ENCODE measurements around the gene NECTIN1. TPM values are rescaled to one million over a fixed set of nuclear protein-coding genes. Genes with fewer than 3 reads are reported as not detected.

NECTIN1 gene
- total and polyA plus RNA-seq, 5 experiments from 2014 or later = 0.48 to 2.8 (median 1.7) TPM; not detected in 1

DNA sequence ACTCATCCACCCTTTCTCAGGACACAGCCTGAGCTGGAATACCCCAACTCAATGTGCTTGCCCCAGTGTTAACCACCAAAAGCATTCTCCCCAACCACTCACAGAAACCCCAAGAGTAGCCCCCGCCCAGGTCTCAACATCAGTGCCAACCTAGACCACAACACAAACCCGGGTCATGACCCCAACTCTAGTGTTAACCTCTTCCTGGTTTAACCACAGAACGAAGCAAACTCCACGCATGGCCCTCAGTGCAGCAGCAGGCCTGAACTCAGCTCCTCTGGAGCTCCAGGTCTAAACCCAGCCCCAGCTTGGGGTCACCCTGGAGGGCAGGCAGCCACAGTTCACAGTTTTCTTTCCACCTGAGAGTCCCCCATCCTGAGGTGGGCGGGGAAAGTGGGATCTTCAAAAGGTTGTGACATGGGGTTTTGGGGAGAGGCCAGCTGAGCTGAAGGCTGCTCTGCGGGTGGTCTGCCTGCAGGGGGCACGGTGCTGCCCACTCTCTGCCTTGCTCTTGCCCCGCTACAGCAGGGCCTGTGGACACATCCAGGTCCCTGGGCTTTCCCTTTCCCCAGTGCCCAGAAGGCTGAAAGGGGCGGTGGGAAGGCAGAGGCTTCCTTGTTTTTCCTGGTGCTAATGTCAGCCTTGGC, 37.9 kb downstream of the NECTIN1 start:
- Mint-ChIP-seq H3K36me3 (no peaks in the 10 kb centered on the region), H3K4me1 (peaks cover 12 to 43% (median 27%) of the 10 kb centered on the region in 4 donors), H3K27ac (peak overlapping the region in 4 of 10 donors; percentile 23 to 70 (median 60)), H3K9me3 (no peaks in the 10 kb centered on the region), H3K27me3 (peaks cover 0 to 3% (median 0%) of the 10 kb centered on the region in 5 donors), H3K4me3 (peak overlapping the region in 9 of 10 donors; percentile 8 to 78 (median 34))
- DNase-seq (peak in 7 of 10 donors; percentile 6 to 43 (median 36)), ATAC-seq (peak; percentile 47 to 87)
- POLR2A ChIA-PET = no interaction called here

DNA sequence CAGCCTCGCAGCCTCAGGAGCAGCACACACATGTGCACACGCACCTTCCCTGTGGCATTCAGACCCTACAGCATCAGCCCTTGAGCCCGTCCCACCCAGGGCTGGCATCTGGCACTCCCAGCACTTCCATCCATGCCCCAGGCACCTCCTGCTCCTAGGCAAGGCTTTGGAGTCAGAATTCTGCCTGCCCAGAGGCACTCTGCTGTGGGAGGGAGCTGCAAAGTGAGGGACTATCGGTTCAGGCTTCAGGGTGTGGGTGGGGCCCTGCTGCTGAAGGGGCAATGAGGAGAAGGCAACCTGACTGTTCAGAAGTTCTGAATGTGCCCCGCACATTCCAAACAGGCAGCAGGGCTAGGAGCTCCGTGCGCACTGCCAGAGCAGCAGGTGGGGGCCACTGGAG, 39.7 kb downstream of the NECTIN1 start:
- no peak for DNase-seq
- POLR2A ChIA-PET = no interaction called here
- no peak for ATAC-seq
- Mint-ChIP-seq H3K27me3 (peaks cover 0 to 3% (median 0%) of the 10 kb centered on the region in 5 donors), H3K9me3 (no peaks in the 10 kb centered on the region), H3K4me1 (peaks cover 15 to 49% (median 28%) of the 10 kb centered on the region in 4 donors), H3K4me3 (no peak overlapping the region), H3K27ac (no peak overlapping the region), H3K36me3 (no peaks in the 10 kb centered on the region)

DNA sequence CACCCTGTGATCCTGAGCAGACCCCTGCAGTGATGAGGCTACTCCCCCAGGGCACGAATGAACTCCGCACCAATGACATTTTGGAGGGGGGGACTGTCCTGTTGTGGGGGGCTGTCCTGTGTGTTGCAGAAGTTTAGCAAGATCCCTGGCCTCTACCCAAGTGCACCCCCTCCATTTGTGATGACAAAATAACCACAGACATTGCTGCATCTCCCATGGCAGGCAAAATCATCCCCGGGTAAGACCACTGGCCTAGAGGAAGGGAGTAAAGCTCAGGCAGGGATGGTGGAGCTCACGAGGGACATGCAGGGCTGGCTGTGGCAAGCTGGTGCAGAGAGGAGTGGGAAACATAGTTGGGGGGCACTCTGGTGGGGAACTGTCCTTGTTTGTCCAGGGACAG, 40.6 kb downstream of the NECTIN1 start:
- DNase-seq (no peak), ATAC-seq (no peak)
- POLR2A ChIA-PET = no interaction called here
- peaks cover 16 to 47% (median 33%) of the 10 kb centered on the region in 4 donors for H3K4me1 Mint-ChIP-seq
- no peaks in the 10 kb centered on the region for H3K36me3 Mint-ChIP-seq
- H3K27me3 Mint-ChIP-seq = peaks cover 0 to 3% (median 0%) of the 10 kb centered on the region in 5 donors
- H3K27ac Mint-ChIP-seq = no peak overlapping the region
- no peaks in the 10 kb centered on the region for H3K9me3 Mint-ChIP-seq
- no peak overlapping the region for H3K4me3 Mint-ChIP-seq

DNA sequence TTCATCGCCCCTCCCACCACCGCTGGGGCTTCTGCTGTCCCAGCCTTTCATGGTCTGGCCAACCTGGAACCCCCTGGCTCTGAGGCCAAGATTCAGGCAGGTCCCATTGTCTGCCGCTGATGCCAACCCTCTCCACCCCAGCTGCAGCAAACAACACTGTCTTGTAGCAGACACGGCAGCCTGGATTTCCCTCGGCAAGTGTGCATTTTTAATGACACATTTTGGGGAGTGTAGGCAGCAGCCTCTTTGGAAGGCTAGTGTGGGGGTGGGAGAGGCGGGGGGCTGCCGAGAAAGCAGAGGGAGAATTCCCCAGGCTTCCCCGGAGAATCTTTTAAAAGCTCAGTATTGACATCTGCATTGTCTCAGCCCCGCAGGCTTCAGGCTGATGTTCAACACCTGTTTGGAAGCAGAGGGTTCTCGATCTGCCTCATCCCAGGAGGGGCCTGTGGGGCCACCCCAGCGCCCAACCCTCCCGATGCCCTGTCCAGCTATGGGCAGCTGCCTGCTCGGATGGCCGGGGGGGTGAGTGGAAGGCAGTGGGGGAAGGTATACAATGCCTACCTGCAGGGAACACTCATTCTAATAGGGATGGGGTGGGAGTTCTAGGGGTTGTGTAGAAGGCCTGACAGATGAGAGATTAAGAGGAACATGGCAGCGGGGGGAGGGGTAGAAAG, 41.5 kb downstream of the NECTIN1 start:
- no peaks in the 10 kb centered on the region for H3K9me3 Mint-ChIP-seq
- ATAC-seq = no peak
- H3K27me3 Mint-ChIP-seq = peaks cover 0 to 3% (median 0%) of the 10 kb centered on the region in 5 donors
- H3K4me1 Mint-ChIP-seq = peaks cover 19 to 39% (median 29%) of the 10 kb centered on the region in 4 donors
- DNase-seq = no peak
- H3K27ac Mint-ChIP-seq = peak overlapping the region in 1 of 10 donors; percentile 70
- POLR2A ChIA-PET = no interaction called here
- H3K4me3 Mint-ChIP-seq = no peak overlapping the region
- no peaks in the 10 kb centered on the region for H3K36me3 Mint-ChIP-seq

DNA sequence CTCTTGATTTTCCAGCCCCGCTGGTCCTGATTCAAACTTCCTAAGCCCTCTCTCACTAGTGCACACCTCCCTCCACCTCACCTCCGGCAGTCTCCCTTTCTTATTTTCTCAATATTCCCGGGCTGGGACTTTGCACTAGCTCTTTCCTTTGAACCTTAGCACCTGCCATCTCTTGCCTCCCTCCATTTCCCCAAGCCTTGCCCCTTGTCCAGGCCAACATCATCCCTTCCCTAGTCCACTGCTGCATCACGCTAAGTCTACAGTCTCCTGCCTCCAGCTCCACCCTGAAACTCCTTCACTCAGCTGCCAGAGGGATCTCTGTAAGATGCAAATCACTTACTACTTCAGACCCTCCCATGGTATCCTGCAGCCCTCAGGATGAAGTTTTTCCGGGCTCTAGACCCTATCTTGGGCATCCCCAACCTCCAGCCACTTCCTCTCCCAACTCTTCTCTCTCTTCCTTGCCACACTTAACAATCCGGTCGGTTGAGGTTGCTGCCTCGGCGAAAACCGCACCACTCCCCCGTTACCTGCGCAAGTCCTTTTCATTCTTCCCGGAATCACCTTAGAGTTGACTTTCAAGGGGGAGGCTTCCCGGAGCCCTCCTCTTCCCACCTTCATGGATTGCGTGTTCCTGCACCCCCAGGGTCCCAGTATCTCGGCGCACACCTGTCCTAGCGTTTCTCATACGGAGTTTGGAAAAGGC, 42.7 kb downstream of the NECTIN1 start:
- ATAC-seq = no peak
- Mint-ChIP-seq H3K27me3 (peaks cover 0 to 4% (median 0%) of the 10 kb centered on the region in 5 donors), H3K4me1 (peaks cover 17 to 32% (median 25%) of the 10 kb centered on the region in 4 donors), H3K27ac (no peak overlapping the region), H3K9me3 (no peaks in the 10 kb centered on the region), H3K36me3 (no peaks in the 10 kb centered on the region), H3K4me3 (no peak overlapping the region)
- no peak for DNase-seq
- POLR2A ChIA-PET = no interaction called here

DNA sequence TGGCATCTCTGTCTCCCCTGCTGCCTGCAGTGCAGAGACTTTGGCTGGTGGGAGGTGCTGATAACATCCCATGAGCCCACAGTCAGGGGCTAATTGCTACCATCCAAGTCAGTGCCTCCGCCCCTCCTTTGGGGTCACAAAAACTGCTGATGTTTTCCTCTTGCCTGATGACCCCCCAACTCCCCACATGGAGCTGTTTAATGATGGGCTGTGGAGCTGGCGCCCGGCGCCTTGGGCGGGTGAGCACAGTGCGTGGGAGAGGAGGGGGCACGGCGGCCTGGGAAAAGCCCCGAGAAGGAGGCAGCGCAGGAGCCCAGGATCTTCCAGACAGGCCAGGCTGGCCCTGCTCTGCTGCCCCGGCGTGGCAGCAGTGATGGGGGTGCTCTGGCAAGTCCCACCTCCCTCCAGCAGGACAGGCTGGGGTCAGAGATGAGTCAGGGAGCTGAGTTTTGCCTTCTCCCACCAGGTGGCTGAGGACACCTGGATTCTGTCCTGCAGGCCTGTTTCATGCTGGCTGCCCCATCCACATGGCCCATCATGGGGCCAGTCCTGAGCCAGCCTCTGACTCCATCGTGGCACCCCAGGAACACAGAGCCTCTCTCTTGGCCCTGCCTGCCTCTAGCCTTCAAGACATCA, 43.8 kb downstream of the NECTIN1 start:
- H3K27ac Mint-ChIP-seq = no peak overlapping the region
- no peaks in the 10 kb centered on the region for H3K9me3 Mint-ChIP-seq
- peaks cover 12 to 23% (median 15%) of the 10 kb centered on the region in 4 donors for H3K4me1 Mint-ChIP-seq
- POLR2A ChIA-PET = no interaction called here
- H3K27me3 Mint-ChIP-seq = peaks cover 0 to 4% (median 0%) of the 10 kb centered on the region in 5 donors
- no peaks in the 10 kb centered on the region for H3K36me3 Mint-ChIP-seq
- no peak overlapping the region for H3K4me3 Mint-ChIP-seq
- DNase-seq (no peak), ATAC-seq (no peak)

DNA sequence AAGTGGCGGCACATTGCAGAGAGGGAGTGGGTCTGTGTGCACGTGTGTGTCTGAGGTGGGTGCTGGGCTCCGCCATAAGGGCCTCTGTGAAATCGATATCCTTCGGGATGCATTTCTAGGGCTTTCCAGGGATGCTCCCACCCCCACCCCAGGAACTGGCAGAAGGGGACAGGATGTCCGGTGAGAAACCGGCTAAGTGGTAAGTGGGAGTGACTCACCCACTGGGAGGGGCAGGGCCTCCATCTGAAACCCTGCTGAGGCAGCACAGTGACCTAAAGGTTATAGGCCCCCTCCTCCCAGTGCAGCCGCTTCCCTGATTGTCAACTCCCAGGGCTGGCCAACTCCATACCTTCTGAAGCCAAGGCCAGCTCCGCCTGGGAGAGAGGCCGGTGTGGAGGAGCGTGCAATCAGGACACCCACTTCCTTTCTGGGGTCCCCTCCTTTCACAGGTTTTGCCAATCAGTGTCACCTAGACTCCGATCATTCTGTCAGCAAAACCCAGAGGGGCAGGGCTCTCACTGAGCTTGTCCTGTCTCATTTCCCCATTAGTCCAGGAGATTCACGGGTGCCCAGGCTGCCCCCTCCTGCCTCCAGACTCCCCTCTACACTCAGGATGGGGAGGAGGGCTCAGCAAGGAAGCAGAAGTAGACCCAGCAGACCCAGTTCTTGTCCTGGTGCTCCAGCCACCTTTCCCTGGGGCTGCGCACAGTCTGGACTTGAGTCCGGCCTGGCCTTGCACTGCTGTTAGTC, 44.5 kb downstream of the NECTIN1 start:
- ATAC-seq = no peak
- H3K9me3 Mint-ChIP-seq = no peaks in the 10 kb centered on the region
- no peaks in the 10 kb centered on the region for H3K36me3 Mint-ChIP-seq
- POLR2A ChIA-PET = no interaction called here
- peak overlapping the region in 1 of 10 donors; percentile 36 for H3K4me3 Mint-ChIP-seq
- peak overlapping the region in 1 of 10 donors; percentile 22 for H3K27ac Mint-ChIP-seq
- peaks cover 12 to 23% (median 15%) of the 10 kb centered on the region in 4 donors for H3K4me1 Mint-ChIP-seq
- peaks cover 0 to 4% (median 0%) of the 10 kb centered on the region in 5 donors for H3K27me3 Mint-ChIP-seq
- DNase-seq = no peak

DNA sequence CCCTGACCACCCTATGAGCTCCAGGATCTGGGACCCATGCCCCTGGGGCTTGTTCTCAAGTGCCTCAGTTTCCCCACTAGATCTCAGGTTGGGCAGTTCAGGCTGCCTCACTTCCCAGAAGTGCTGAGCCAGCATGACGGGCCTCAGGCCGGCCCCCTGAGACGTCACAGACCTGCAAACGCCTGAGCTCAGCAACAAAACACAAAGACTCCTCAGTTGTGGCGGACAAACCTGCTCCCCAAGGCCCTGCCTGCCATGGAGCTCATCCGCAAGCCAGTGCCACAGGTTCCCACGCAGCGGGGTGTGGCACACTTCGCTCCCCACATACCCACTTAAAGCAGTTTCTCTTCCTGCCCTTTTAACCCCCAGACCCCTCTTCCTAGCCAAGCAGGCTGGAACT, 45.2 kb downstream of the NECTIN1 start:
- no peaks in the 10 kb centered on the region for H3K9me3 Mint-ChIP-seq
- DNase-seq = peak in 2 of 10 donors; percentile 19 to 23
- H3K4me1 Mint-ChIP-seq = peaks cover 12 to 23% (median 15%) of the 10 kb centered on the region in 4 donors

DNA sequence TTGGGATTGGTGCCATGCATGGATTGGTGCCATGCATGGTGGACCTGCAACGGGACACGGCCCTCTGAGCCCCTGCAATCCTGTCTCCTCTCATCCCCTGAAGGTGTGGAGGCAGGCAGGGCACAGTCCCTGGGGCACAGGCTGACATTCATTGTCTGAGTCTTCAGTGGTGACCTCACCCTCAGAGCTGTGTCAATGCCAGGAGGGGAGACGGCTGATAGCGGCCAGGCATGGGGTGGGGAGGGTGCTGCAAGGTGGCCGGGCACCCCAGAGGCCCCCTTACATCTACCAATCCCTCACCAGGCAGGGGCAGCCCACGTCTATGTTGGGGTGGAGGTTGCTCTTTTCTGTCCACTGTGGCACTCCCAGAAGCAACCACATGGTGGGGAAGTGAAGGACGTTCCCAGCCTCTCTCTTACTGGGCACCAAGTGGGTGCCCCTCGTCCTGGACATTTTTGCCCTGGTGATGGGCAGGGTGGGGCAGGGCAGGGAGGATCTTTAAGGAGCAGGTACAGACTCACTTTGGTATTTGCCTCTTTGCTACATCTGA, 47.6 kb downstream of the NECTIN1 start:
- no peak for ATAC-seq
- Mint-ChIP-seq H3K4me1 (peaks cover 12 to 20% (median 15%) of the 10 kb centered on the region in 4 donors), H3K36me3 (peaks cover 0 to 4% (median 3%) of the 10 kb centered on the region in 3 donors), H3K27me3 (peaks cover 0 to 4% (median 0%) of the 10 kb centered on the region in 5 donors), H3K27ac (peak overlapping the region in 1 of 10 donors; percentile 14), H3K4me3 (no peak overlapping the region), H3K9me3 (no peaks in the 10 kb centered on the region)
- POLR2A ChIA-PET = no interaction called here
- DNase-seq = no peak

More for the DNA sequence above, 45.2 kb downstream of the NECTIN1 start:
- peaks cover 0 to 4% (median 0%) of the 10 kb centered on the region in 5 donors for H3K27me3 Mint-ChIP-seq
- no peaks in the 10 kb centered on the region for H3K36me3 Mint-ChIP-seq
- POLR2A ChIA-PET = interaction anchor here (0.6 kb wide), 1 partner anchor 53 kb away, joined by 3 read pairs; no protein-coding TSS in a partner anchor
- peak overlapping the region in 4 of 10 donors; percentile 9 to 41 (median 31) for H3K4me3 Mint-ChIP-seq
- peak overlapping the region in 1 of 10 donors; percentile 8 for H3K27ac Mint-ChIP-seq
- ATAC-seq = peak; percentile 33 to 58

DNA sequence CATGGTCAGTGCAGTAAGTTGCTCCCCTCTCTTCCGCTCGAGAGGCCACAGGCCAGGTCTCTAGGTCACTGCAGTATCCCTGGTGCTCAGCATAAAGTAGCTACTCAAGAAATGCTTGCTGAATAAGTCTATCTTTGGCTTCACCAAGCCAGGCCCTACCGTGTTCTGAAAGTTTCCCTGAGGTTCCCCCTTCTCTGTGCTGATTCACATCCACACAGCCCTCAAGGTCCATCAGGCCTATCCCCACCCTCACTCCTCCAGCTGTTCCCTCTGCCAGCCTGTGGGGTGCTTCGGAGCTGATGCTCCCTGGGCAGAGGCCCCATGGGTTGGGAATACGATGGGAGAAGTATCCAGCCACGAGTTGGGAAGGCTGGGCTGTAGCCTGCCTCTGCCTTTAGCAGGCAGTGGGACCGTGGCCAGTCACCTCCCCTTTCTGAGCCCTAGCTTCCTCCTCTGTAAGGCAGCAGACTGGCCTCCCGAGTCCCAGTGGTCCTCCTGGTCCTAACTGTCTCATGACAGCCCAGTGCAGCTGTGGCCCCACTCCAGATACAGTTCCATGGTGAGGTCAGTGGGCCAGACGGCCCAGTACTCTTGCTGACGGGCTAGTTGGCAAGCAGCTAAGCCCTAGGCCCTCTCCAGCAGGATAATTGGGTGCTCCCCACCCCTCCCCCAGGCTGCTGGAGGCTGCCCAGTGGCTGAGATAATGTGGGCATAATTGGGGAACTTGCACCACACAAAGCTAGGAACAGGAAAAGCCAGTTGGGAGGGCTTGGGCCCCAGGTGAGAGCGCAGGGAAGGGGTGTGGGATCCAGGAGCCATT, 48.2 kb downstream of the NECTIN1 start:
- Mint-ChIP-seq H3K36me3 (peaks cover 0 to 4% (median 3%) of the 10 kb centered on the region in 3 donors), H3K4me3 (no peak overlapping the region), H3K4me1 (peaks cover 9 to 15% (median 13%) of the 10 kb centered on the region in 4 donors), H3K27ac (peak overlapping the region in 1 of 10 donors; percentile 15), H3K9me3 (no peaks in the 10 kb centered on the region), H3K27me3 (peaks cover 0 to 4% (median 0%) of the 10 kb centered on the region in 5 donors)
- ATAC-seq (no peak), DNase-seq (no peak)
- POLR2A ChIA-PET = no interaction called here

DNA sequence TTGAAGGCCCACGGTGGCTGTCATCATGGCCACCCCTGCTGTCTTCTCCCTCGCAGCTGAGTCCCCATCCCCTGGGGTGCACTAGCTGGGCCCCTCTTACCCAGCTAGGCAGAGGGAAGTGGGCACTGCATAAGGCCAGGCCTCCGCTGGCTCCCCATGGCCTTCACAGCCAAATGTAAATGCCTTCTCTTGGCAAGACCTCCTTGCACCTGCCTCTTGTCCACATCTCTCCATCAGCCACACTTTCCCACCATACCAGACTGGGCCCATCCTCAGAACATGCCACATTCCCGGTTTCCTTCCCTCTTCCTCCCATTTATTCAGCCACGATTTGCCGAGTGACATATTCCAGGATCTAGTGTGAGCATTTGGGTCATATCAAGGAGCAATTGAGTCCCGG, 49.7 kb downstream of the NECTIN1 start:
- H3K4me3 Mint-ChIP-seq = no peak overlapping the region
- H3K27ac Mint-ChIP-seq = no peak overlapping the region
- H3K36me3 Mint-ChIP-seq = peaks cover 0 to 4% (median 3%) of the 10 kb centered on the region in 3 donors
- ATAC-seq (no peak), DNase-seq (no peak)
- H3K9me3 Mint-ChIP-seq = no peaks in the 10 kb centered on the region
- peaks cover 7 to 20% (median 11%) of the 10 kb centered on the region in 4 donors for H3K4me1 Mint-ChIP-seq
- H3K27me3 Mint-ChIP-seq = peaks cover 0 to 8% (median 0%) of the 10 kb centered on the region in 5 donors
- POLR2A ChIA-PET = no interaction called here

Measured in naive thymus-derived CD8-positive, alpha-beta T cell (primary cell).